GM11168 (cell line): ENCODE data around the gene GADD45GIP1.
"Not testable (repeated sequence)": the region's sequence is repeated elsewhere in the genome, so short reads cannot be mapped to it uniquely, and the experiment has no call there.

Experiments used
- in situ Hi-C: fragments of 300-500 bp; cut with MboI; formaldehyde crosslinking; loops from one replicate; pipeline ENCODE4 v1.12.0; 2022; ENCODE audit warnings: low sequenced_read_pairs; ENCODE audit not compliant: unreplicated experiment

The GADD45GIP1 gene

DNA sequence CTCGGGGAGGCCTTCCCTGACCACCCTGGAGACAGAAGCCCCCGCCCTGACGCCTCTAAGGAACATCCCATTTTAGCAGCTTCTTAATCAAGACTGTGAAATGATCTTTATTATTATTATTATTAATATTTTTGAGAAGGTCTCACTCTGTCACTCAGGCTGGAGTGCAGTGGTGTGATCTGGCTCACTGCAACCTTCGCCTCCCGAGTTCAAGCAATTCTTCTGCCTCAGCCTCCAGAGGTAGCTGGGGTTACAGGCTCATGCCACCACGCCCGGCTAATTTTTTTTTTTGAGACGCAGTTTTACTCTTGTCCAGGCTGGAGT is 8.8 kb upstream of the GADD45GIP1 start:
- in situ Hi-C loops = no loop called here

- in situ Hi-C loops = no loop called here
These were observed 8.2 kb upstream of the GADD45GIP1 start for GRCh38 chr19:12965017-12965811.

DNA sequence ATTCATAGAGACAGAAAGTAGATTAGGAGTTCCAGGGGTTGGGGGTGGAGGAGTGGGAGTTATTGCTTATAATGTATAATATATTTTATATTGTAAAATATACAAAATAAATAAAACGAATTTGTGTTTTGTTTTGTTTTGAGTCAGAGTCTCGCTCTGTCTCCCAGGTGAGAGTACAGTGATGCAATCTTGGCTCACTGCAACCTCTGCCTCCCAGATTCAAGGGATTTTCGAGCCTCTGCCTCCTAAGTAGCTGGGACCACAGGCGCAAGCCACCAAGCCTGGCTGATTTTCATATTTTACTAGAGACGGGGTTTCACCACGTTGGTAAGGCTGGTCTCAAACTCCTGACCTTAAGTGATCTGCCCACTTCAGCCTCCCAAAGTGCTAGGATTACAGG is 2.5 kb upstream of the GADD45GIP1 start:
- in situ Hi-C loops = no loop called here

DNA sequence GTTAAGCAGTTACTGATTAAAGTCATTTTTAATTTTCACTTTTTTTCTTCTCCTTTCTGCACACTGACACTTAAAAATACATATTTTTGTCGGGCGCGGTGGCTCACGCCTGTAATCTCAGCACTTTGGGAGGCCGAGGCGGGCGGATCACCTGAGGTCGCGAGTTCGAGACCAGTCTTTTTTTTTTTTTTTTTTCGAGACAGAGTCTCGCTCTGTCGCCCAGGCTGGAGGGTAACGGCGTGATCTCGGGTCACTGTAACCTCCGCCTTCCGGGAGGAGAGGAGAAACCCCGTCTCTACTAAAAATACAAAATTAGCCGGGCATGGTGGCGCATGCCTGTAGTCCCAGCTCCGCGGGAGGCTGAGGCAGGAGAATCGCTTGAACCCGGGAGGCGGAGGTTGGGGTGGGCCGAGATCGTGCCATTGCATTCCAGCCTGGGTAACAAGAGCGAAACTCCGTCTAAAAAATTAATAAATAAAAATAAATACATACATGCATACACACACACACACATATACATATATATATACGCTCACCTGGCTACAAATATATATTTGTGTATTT is 448 bp upstream of the GADD45GIP1 start:
- in situ Hi-C loops = not testable (repeated sequence)

DNA sequence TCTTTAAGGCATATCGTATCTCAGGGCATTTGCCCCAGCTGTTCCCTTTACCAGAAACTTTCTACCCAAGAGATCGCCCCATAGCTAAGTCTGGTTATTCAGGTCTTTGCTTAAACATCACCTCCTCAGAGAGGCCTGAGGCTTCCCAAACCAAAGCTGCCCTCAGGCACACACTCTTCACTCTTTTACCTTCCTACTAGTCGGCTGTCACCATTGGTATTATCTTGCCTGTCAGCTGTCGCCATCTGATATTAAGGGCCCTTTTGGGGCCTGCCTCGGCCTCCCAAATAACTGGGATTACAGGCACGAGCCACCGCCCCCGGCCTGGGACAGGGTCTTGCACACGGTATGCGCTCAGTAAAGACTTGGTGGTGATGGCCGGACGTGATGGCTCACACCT is 1.0 kb downstream of the GADD45GIP1 start:
- in situ Hi-C loops = no loop called here

GRCh38 chr19:12955575-12955974 is 1.4 kb downstream of the GADD45GIP1 start:
- in situ Hi-C loops = not testable (repeated sequence)

GRCh38 chr19:12954612-12954962 is 2.4 kb downstream of the GADD45GIP1 start:
- in situ Hi-C loops = no loop called here

DNA sequence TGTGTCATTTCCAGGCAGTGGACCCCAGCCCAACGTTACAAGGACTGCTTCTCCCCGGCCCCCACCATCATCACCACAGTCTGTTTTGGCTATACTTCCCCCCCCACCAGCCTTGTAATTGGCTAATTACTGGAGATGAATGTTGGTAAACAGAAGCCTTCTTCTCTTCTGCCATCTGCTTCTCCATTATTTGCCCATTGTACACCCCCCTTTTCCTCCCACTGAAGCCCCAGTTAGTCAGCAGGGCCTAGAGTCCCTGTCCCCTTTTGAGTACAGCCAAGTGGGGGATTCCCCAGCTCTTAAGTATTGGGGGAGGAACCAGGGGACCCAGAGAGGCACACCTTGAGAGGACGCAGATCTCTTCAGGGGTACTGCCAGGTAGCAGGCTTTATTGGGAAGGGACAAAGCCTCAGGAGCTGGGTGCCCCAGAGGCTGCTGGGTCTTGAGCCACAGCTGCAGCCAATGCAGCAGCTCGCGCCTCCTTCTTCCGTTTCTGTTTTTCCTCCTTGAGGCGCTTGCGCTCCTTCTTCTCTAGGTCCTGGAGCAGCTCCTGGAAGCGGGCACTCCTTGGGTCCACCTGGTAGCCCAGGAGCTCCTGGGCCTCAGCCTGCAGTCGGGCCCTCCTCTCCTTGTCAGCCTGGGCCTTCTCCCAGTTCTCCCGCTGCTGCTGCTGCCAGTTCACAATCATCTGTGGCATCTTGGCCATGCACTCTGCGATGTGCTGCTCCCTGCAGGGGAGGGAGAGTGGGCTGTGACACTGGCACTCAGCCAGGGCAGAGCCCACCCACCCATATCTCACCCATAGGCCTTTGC is 3.0 kb downstream of the GADD45GIP1 start:
- in situ Hi-C loops = no loop called here

DNA sequence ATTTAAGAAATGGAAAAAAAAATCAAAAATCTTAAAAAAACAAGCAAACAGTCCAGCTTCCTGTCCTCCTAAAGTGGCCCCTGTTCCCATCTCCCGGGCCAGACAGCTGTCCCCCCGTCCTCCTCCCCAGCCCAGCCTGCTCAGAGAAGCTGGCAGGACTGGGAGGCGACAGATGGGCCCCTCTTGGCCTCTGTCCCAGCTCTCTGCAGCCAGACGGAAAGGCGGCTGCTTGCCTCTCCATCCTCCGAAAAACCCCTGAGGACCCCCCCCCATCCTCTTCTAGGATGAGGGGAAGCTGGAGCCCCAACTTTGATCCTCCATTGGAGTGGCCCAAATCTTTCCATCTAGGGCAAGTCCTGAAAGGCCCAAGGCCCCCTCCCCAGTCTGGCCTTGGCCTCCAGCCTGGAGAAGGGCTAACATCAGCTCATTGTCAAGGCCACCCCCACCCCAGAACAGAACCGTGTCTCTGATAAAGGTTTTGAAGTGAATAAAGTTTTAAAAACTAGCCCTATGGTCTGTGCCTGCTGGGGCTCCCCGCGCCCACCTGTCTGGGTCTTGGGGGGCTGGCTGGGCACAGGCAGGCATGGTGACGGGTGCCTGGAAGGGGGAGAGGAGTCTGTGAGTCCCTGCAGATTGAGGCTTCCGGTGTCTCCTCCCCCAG is 3.8 kb downstream of the GADD45GIP1 start:
- in situ Hi-C loops = no loop called here

DNA sequence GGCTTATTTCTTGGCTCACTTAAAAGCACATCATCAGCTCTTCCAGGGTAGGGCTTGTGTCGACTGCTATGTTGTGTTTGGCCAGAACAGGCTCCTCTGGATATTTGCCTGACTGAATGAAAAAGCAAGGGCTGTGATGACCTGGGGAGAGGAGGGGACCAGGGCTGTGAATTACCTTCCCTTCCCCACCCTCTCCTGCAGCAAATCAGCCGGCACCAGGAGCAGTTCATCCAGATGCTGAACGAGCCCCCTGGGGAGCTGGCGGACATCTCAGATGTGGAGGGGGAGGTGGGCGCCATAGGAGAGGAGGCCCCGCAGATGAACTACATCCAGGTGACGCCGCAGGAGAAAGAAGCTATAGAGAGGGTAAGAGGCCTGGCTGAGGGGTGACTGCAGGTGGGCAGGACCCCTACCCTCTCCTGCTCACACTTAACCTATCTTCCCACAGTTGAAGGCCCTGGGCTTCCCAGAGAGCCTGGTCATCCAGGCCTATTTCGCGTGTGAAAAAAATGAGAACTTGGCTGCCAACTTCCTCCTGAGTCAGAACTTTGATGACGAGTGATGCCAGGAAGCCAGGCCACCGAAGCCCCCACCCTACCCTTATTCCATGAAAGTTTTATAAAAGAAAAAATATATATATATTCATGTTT is 4.4 kb downstream of the GADD45GIP1 start:
- in situ Hi-C loops = no loop called here

GRCh38 chr19:12952050-12952449 is 5.0 kb downstream of the GADD45GIP1 start:
- in situ Hi-C loops = not testable (repeated sequence)

DNA sequence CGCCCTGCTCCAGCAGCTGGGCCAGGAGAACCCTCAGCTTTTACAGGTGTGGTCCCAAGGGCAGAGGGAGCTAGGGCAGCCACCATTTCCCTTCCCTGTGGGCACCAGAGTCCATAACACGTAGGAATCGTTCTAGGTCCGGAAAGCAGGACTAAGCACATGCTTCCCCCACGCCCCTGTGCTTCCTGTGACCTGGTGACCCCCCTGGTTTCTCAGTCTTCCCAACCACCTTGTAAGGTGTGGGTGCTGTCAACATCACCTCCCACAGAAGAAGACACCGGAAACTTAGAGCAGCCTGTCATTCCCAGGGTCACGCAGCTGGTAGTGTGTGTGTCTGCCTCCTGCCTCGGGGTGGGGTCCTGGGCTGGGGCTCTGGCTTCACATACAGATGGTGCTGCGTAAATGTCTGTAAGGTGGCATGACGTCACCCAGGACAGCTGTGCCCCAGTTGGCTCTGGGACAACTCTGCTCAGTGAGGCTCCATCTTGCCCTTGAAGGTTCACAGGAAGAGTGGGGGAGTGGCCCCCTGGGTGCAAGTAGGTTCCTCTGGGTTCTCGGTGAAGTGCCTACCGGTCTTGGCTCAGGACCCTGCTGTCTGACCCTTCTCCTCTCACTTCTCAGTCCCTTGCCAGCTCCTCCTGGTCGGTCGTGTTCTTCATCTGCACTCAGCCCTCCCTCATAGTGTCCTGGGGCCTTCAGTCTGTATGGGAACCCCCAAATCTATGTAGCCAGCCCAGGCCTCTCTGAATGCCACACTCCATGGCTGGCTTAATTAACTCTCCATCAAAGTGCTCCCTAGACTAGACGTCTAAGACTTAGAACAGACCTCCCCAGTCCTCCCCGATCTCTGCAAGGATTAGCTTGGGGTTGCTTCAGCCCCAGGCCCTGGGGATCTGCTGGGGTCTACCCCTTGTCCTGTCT is 7.4 kb downstream of the GADD45GIP1 start:
- in situ Hi-C loops = no loop called here

DNA sequence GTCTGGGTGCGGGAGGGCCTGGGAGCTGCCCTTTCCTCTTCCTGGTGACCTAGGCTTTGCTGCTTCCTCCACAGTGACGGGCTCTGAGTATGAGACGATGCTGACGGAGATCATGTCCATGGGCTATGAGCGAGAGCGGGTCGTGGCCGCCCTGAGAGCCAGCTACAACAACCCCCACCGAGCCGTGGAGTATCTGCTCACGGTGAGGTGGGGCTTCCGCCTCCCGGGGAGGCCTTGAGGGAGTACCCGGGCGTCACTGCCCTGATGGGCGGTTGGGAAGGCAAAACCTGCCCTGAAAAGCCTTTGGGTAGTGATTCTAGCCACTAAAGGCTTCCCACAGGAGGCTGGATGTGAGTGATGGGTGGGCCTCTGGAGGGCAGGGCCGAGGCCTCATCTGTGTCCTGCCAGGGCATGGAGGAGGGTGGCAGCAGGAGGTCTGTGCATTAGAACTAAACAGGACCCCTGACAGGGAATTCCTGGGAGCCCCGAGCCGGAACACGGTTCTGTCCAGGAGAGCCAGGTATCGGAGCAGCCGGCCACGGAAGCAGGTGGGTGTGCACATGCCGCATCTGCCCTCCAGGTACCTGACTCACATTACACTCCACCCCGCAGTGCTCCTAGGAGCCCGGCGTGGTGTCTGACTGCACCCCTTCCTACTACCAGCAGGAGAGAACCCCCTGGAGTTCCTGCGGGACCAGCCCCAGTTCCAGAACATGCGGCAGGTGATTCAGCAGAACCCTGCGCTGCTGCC is 8.2 kb downstream of the GADD45GIP1 start:
- in situ Hi-C loops = no loop called here

DNA sequence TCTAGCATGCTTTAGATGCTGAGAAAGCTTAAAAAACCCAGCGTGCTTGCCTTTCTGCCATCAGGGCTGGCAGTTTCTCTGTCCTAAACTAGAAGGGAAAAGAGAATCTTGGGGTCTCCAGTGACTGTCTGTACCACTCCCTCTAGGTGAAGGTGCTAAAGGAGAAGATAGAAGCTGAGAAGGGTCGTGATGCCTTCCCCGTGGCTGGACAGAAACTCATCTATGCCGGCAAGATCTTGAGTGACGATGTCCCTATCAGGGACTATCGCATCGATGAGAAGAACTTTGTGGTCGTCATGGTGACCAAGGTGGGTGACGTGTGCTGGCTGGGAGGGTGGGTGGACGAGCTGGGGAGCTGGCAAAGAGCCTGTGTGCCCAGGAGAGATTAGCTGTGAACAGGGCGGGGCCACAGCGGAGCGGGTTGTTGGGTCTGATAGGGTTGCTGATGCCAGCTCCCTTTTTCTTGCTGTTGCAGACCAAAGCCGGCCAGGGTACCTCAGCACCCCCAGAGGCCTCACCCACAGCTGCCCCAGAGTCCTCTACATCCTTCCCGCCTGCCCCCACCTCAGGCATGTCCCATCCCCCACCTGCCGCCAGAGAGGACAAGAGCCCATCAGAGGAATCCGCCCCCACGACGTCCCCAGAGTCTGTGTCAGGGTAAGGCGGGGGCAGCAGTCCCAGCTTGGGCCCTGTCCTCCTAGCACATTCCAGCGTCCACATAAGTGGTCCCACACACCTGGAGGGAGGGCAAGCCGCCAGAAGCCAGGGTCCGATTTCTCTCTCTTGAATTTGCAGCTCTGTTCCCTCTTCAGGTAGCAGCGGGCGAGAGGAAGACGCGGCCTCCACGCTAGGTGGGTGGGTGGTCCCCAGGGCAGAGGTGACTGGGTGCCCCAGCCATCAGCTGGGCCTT is 9.1 kb downstream of the GADD45GIP1 start:
- in situ Hi-C loops = no loop called here

- in situ Hi-C loops = no loop called here
These were observed 10.1 kb downstream of the GADD45GIP1 start for GRCh38 chr19:12946731-12947496.

DNA sequence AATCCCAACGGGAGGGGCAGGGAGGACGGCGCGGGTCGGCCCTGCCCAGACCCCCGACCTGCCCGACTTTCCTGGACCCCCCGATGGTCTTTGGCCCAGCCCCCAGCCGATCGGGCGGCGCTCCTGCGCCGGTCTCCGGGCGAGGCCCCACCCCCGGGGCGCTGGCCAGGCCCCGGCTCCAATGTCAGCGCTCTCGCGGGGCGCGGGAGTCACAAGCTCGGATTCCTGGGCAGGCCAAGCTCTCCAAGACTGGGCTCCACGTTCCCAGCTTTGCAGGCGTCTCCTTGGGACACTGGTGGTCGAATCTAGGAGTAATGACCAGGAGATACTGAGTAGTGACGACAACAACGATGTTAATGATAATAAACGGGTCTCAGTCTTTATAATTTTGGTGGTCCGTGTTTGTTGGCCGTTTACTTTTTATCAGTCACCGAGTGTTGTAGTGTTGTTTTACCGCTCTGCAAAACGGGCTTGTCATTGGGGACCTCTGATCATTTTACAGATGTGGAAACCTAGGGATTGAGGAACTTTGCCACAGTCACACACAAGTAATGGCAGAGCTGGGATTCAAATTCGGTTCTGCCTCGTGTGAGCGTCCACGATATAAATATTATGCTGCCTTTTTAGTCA is 10.8 kb downstream of the GADD45GIP1 start:
- in situ Hi-C loops = no loop called here
